CD4-positive, alpha-beta T cell treated with Interleukin-17A for 1 hour (primary cell): Measurements from ENCODE around the gene POU6F2.
"Not testable (repeated sequence)": the region's sequence is repeated elsewhere in the genome, so short reads cannot be mapped to it uniquely, and the experiment has no call there.

ENCODE experiments used
- DNase-seq: peaks from one replicate; pipeline ENCODE4 v3.0.0-alpha.2; 2020

The POU6F2 gene

GRCh38 chr7:39313376-39313775 is 335.7 kb downstream of the POU6F2 start:
- no peak for DNase-seq

- no peak for DNase-seq
These were observed 336.3 kb downstream of the POU6F2 start for GRCh38 chr7:39313974-39314373.

- no peak for DNase-seq
These were observed 339.4 kb downstream of the POU6F2 start for GRCh38 chr7:39317107-39317506.

GRCh38 chr7:39317896-39318295 is 340.2 kb downstream of the POU6F2 start:
- no peak for DNase-seq

GRCh38 chr7:39321245-39321644 is 343.5 kb downstream of the POU6F2 start:
- no peak for DNase-seq

GRCh38 chr7:39321909-39322498 is 344.3 kb downstream of the POU6F2 start:
- DNase-seq, result no peak

- no peak for DNase-seq
These were observed 346.5 kb downstream of the POU6F2 start for GRCh38 chr7:39324139-39324760.

GRCh38 chr7:39331607-39332006 is 353.9 kb downstream of the POU6F2 start:
- not testable (repeated sequence) for DNase-seq

GRCh38 chr7:39332142-39332541 is 354.4 kb downstream of the POU6F2 start:
- no peak for DNase-seq

GRCh38 chr7:39333701-39334100 is 356.0 kb downstream of the POU6F2 start:
- no peak for DNase-seq

- no peak for DNase-seq
These were observed 358.7 kb downstream of the POU6F2 start for GRCh38 chr7:39336442-39336841.

GRCh38 chr7:39338716-39339115 is 361.0 kb downstream of the POU6F2 start:
- DNase-seq, result no peak

- no peak for DNase-seq
These were observed 361.9 kb downstream of the POU6F2 start for GRCh38 chr7:39339591-39339990.

GRCh38 chr7:39341083-39341482 is 363.4 kb downstream of the POU6F2 start:
- DNase-seq, result no peak

GRCh38 chr7:39342763-39343162 is 365.1 kb downstream of the POU6F2 start:
- DNase-seq, result no peak

- DNase-seq, result no peak
These were observed 371.9 kb downstream of the POU6F2 start for GRCh38 chr7:39349452-39350123.

- DNase-seq, result no peak
These were observed 376.1 kb downstream of the POU6F2 start for GRCh38 chr7:39353615-39354376.

- no peak for DNase-seq
These were observed 378.0 kb downstream of the POU6F2 start for GRCh38 chr7:39355664-39356063.

GRCh38 chr7:39356172-39356925 is 378.6 kb downstream of the POU6F2 start:
- no peak for DNase-seq

GRCh38 chr7:39357648-39358047 is 379.9 kb downstream of the POU6F2 start:
- no peak for DNase-seq

GRCh38 chr7:39360038-39360437 is 382.3 kb downstream of the POU6F2 start:
- no peak for DNase-seq

GRCh38 chr7:39360766-39361165 is 383.1 kb downstream of the POU6F2 start:
- no peak for DNase-seq

- no peak for DNase-seq
These were observed 388.1 kb downstream of the POU6F2 start for GRCh38 chr7:39365751-39366295.
